ENCODE results near the gene ZFAND2A.

- TF ChIP-seq, protein P1, sequence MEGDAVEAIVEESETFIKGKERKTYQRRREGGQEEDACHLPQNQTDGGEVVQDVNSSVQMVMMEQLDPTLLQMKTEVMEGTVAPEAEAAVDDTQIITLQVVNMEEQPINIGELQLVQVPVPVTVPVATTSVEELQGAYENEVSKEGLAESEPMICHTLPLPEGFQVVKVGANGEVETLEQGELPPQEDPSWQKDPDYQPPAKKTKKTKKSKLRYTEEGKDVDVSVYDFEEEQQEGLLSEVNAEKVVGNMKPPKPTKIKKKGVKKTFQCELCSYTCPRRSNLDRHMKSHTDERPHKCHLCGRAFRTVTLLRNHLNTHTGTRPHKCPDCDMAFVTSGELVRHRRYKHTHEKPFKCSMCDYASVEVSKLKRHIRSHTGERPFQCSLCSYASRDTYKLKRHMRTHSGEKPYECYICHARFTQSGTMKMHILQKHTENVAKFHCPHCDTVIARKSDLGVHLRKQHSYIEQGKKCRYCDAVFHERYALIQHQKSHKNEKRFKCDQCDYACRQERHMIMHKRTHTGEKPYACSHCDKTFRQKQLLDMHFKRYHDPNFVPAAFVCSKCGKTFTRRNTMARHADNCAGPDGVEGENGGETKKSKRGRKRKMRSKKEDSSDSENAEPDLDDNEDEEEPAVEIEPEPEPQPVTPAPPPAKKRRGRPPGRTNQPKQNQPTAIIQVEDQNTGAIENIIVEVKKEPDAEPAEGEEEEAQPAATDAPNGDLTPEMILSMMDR (IDR thresholded peaks at IDR 0.05 in 4 of 5, conservative IDR thresholded peaks at IDR 0.05 in 1 of 5): no peak
- TF ChIP-seq POLR2A (IDR thresholded peaks at IDR 0.05): no peak
Observed at GRCh38 chr7:1111156-1111555, 48.8 kb downstream of the ZFAND2A start.

All from gastrocnemius medialis (tissue), 4 donors.